HG02798 (cell line): ENCODE results near the gene COL13A1.

Source experiments
- ATAC-seq: cut with Tn5 transposase; IDR thresholded peaks from one replicate; pipeline ENCODE4 v1.9.1; 2021; ENCODE audit warnings: mild to moderate bottlenecking; ENCODE audit not compliant: unreplicated experiment, poor library complexity

COL13A1 gene

DNA sequence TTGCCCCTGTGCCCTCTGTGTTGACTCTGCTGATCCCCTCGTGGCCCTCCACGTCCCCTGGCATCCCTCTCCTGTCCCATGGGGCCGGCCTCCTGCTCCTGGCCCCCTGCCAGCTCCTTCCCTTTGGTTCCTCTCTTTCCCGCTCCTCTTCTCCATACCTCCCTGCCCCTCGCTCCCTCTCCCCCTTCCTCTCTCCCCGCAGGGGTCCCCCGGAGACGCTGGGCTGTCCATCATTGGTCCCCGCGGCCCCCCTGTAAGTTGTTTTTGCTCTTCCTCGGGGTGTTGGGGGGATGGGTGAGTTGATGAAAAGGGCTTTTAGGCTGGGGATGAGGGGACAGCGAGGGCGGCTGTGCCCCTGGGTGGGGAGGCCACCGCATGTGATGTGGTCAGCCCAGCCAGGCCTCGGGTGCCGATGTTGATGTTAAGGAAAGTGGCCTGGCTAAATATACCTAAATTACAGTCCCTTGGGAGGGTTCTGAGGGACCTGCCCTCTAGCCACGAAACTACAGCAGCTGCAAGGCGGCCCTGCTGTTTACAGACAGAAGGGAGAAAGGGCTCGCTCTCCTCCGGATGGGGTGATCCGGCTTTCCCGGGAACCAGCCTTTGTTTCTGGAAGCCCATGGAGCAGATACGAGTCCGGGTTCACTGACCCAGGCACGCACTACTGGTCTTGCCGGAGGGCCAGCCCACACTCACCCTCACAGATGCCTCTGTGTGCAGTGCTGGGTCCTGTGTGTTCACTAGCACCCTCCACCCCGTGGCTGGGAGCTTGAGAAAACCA is 78.8 kb downstream of the COL13A1 start:
- no peak for ATAC-seq

DNA sequence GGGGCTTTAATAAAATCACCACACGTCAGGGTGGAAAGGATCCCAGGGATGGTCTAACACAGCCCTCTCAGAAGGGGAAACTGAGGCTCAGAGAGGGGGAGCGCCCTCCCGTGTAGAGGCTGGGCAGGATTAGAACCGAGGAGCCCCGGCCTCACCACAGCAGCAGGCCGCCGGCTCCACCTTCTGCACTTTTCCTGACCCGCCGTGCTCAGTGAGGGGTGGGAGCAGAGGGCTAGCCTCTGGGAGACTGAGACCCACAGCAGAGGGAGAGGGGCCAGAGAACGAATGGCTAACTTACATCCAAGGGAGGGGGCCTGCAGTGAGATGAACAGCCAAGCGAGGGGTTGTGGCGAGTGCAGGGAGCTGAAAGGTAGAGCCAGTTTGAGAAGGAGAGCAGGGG is 79.5 kb downstream of the COL13A1 start:
- ATAC-seq, result no peak

DNA sequence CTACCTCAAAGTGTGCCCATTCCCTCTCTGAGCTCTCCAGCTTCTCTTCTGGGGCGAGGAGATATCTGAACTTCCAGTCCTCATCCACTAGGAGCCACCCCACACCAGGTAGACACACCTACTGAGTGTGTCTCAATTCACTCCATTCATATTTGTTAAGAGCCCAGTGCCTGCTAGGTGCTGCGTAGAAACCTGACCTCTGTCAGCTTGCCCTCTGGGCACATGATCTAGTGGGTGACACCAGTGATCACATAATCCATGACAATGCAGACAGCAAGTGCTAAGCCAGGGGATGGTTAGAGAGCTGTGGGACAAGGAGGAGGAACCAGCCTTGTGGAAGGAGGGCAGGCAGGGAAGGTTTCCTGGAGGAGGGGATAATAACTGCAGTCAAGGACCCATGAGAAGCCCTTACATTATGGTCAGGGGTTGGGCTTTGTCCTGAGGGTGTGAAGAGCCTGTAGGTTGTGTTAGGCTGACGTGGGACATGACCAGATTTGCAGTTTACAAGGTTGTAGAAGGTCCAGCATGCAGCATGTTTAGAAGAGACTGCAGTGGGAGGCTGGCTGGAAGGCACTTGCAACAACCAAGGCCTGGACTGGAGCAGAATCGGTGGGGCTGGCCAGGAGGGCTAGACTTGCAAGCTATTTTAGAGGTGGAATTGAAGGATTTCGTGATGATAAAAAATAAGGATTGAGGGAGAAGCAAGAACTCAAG is 81.8 kb downstream of the COL13A1 start:
- no peak for ATAC-seq

DNA sequence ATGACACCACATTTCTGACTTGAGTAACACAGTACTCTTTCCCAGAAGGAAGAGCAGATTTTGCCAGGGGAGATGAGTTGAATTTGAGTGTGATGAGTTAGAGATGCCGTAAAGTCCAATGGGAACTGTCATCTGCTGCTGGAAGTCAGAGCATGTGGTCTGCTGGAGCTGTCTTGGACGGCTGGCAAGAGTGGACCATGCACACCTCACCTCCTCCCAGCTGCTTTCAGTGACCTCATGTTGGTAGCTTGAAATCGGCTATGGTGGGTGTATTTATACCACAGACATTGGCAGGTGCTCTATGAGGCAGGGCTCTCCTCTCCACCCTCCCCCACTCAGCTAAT is 82.3 kb downstream of the COL13A1 start:
- no peak for ATAC-seq

DNA sequence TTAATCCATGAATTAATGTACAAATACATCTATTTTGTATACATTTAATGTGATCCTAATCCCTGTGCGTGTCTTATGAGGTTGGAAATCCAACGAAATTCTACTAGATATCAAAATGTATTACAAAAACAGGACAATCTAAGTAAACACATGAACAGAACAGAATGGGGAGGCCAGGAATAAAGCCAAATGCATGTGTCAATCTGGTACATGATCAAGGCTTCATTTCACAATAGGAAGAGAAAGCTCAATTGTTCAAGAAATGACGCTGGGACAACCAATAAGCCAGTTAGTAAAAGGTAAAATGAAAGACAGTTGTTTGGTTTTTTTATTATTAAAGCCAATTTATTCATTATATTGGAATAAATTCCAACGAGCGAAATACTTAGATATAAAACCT is 83.0 kb downstream of the COL13A1 start:
- ATAC-seq, result no peak

DNA sequence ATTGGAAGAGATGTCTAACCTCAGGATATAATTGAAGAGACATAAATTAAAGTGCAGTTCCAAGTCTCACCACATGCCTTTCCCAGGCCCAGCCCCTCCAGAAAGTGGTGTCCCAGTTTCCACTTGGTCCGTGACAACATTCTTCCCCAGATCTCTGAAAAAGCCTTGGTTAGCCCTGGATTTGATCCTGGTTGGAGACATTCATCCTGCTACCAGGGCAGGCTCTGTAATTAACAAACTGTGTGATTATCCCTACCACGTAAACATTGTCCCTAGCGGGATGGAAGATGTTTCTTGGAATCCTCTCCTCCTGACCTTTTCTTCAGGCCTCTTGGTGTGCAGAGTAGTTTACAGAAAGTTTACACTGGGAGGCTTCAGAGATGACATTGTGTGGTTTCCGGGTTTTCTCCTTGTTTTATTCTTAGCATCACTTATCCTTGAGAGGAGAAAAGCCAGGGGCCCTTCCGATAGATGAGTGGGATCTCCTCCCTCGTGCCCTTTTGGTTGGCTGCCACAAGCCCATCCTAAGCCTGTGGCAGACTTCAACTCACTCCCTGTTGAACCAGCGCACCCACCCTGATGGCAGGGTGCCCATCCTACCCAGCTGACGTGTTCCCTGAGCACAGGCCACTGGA is 83.8 kb downstream of the COL13A1 start:
- ATAC-seq, result no peak

DNA sequence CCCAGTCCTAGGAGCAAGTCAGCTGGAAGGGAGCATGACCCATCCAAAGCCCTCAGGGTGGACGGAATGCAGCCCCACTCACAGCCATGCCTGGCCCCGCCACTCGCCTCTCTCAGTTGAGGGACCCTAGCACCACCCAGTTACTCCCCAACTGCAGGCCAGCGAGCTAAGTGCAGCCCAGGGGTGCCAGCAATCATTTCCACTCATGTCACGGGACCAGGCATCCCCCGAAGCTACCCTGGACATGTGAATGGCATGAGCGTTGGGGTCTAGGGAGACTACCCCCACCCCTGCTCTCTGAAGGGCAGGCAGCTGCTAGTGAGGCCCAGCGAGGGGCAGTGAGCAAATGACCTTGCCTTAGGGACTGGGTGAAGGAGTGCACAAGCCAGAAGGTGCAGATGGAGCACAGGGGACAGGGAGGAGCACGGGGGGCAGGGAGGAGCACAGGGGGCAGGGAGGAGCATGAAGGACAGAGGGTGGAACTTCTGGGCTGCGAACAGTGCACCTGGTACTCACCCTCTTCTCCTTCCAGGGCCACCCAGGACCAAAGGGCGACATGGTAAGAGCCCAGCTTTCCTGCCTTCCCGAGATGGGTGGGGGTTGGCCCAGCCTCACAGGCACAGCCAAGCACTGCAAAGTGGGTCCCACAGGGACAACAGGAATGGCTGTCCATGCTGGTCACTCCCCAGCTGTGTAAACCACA is 87.3 kb downstream of the COL13A1 start:
- no peak for ATAC-seq

DNA sequence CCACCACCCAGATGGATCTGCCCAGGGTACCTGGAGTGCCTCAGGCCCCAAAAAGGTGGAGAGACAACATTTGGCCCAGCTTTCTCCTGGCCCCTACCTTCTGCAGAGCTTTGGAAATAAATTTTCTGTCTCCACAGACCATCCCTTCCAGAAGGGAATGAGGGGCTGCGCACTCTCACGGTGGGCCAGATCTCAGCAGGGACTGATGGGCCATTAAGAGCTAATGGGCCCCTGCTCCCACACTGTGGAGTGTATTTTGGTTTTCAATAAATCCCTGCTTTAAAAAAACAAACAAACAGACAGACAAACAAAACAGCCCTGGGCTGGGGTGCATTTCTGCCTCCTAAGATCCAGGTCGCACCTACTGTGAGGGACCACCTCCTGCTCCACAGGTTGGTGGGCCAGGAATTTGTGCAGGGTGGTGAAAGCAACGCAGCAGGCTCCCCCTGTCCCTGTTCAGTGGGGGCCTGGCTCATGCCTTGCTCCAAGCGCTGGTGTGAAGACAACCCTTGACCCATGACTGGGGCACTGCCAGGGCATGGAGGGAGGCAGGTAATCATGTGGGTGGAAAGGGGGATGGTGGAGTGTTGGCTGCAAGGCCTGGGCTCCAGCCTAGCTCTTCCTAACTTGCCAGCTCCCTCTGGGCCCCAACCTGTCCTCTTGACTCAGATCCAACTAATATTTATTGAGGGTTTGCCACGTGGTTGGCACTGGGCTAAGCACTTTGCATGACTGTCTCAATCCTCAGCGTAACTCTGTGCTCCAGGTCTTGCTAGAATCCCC is 88.5 kb downstream of the COL13A1 start:
- no peak for ATAC-seq

DNA sequence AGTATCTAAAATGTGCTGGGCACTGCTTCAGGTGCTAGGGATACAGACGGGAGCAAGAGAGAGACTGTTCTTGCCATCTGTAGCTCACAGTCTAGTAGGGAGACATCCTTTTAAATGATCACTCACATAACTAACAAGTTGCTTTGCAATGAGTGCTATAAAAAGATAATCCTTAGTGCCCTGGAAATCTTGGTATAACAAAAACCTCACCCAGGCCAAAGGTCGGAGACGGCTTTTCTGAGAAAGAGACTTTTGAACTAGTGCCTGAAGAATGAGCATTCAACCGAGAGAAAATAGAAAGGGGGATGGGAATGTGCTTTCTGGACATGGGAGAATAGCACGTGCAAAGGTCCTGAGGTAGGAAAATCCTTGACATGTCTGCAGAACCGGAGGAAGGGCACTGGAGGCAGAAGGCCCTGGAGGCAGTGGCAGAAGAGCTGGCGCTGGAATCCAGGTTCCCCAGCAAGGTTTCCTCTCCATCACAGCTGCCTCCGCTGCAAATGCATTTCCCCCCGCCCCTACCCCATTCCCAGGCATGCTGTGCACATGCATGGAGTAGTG is 89.4 kb downstream of the COL13A1 start:
- no peak for ATAC-seq

DNA sequence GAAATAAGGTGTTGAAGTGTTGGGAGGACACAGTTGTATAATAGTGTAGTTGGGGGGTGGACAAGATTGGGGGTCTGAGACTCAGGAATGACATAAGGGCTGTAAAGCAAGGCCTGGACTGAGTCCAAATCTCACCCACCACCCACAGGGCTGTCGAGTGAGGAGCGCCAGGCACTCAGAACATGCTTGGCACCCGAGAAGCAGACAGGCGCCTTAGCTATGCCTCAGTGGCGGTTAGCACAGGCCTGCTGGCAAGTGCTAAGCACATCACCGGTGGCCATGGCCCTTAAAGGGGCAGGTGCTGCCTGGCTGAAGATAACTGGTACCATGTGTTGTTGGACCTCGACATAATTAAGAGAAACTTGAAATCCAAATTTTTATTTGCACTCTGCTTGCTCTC is 90.7 kb downstream of the COL13A1 start:
- ATAC-seq, result no peak

DNA sequence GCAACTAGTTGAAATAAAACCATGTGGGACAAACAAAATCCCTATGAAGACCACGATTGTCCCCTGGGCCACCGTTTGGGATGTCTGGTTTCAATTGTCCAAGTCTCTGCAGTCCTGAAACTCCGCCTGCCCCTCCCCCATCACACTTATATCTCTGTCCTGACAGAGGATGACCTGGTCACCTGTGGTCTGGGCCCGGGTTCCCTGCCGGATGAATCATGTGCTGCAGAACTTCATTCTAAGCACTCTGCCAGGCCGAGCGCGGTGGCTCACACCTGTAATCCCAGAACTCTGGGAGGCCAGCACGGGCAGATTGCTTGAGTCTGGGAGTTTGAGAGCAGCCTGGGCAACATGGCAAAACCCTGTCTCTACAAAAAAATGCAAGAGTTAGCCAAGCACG is 91.1 kb downstream of the COL13A1 start:
- ATAC-seq, result no peak

DNA sequence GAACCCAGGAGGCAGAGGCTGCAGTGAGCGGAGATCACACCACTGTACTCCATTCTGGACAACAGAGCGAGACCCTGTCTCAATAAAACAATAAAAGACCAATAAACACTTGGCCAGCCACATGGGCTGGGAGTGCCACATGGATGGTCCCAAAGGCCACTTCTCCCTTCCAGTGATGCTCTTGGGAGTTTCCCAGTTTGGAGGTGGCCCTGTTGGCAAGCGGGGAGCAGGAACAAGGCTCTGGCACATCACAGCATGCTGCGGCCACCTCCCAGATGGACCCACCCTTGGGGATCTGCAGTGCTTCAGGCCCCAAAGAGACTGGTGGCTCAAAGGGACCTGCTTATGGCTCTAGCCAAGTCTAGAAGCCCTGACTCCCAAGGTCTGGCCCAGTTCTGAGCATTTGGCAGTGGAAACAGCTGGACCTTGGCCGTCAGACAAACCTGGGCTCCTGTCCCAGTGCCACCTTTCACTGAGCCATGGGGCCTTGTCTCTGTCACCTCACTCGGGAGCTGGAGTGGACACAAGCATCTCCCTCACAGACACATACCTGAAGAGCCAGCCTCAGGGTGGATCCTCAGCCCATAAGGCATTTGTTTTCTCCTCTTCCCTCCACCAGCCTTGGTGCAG is 91.7 kb downstream of the COL13A1 start:
- ATAC-seq, result no peak

DNA sequence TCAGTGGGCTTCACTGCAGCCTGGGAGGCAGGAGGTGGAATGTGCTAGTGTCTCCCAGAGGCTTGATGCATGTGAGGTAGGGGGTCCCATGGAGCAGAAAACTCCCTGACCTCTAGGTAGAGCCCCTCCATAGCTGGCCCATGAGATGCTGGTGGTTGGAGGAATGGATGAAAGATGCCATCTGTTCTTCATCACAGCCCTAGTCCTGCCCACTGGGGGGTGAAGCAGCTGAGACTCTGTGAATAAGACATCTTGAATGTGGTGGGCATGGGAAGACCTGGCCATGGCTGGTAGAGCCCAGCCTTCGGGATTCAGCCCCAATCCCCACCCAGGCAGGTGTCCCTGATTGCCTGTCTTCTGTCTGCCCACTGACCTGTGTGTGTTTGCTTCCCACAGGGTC is 92.5 kb downstream of the COL13A1 start:
- ATAC-seq, result no peak

DNA sequence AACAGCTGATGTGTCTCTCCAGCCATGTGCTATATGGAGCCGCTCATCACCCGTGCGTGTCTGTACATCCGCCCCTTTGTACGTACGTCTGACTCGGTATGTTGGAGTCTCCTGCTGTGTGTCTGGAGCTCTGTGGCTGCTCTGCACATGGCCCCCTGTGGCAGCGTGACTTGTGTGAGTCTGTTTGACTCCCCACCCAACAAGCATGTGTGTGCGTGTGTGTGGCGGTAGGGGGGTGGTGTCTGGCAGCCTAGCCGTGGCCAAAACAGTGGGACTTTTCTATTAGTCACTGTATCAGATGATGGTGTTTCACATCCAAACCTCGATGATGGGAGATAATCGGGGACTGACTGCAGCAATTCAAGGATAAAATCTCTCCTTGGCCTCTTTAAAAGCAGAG is 94.1 kb downstream of the COL13A1 start:
- ATAC-seq, result no peak

DNA sequence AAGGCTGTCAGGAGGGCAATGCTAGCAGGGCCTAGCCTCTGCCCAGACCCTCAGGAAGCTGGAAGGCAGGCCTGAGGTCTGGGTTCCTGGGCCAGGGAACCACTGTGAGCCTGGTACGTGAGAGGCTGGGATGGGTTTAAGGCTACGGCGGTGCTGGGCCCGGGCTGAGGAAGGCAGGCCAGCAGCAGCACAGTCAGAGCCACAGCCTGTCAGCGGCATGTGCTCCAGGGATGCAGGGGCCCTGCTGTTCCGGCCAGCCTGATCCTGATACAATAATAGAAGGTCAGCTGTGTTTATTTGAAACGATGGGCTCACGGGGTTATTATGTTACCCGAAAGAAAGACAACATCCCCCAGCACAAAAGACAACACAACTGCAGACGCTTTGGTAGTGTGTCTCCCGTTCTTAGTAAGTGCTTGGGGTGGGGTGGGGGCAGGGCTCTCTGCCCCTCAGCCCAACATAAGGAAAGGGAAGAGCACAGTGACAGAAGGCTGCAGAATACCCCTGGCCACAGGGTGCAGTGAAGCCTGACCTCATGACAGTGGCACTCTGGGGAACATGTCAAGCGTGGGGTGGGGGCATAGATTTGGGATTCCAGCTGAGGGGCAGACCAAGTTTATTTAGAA is 95.0 kb downstream of the COL13A1 start:
- ATAC-seq, result no peak

DNA sequence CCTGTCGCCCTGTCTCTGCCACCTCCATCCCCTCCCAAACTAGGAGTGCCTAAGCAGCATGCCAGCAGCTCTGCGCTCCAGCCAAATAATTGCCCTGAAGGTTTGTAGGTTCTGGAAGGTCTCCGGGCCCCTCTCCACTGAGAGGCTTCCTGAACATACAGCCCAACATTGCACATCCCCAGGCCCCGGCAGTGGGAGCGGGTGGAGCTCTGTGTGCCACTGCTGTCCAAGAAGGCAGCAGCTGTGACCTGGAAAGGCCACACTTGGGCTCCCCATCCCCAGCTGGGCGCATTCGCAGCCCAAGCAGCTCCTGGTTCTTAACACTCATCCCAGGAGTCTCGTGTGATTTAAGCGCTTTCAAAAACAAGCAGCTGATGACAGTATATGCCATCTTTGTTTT is 95.7 kb downstream of the COL13A1 start:
- no peak for ATAC-seq

DNA sequence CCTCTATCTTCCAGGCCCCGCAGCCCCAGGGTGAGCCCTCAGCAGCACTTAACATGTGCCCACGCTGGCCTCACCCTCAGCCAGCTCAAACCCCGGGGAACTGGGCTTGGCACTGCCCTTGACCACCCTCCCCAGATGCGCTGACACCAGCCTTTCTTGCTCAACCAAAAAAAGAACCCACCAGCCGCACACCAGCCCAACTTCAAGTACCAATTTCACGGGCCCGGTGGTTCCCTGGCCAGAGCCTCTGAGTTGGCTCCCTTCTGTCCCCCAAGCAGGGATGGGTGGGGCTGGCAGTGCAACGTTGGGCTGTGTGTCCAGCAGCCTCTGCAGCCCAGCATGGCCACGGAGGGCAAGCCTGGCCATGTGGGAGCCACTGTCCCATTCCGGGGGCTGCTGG is 96.3 kb downstream of the COL13A1 start:
- ATAC-seq, result no peak

DNA sequence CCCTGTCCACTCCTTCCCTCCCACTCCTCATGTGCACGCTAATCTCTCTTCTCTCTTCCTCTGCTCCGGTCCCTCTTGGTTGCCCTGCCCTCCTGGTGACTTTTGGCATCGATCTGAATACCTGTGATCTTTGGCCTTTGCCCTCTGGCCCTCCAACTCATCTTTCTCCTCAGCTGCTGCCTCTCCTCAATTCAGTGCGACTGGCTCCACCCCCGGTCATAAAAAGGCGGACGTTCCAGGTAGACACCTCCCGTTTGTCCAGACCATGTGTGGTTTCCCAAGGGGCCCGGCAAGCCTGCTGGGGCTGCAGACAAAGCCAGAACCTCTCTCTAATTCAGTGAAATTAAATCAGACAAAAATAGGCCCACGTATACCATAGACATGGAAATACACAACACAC is 96.8 kb downstream of the COL13A1 start:
- no peak for ATAC-seq

DNA sequence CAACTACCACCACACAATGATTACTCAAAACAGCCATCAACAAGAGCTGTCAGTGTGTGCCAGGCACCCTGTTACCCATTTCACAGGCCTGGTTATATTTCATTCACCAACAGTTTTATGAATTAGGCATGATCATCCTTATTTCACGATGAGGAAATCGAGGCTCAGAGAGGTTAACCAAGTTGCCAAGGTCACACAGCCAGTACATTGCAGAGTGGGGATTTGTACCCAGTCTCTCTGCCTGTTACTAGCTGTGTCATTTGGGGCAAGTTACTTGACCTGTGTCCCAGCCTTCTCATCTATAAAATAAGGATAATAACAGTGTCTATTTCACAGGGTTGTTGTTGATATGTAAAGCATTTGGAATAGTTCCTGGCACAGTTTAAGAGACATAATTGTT is 97.2 kb downstream of the COL13A1 start:
- ATAC-seq, result no peak
